K562 (cell line): ENCODE data around the gene SLC17A9. TPM values are rescaled to one million over a fixed set of nuclear protein-coding genes. Genes with fewer than 3 reads are reported as not detected.

Experiments used
- CCAR2 ChIP-seq: fragments of 200-400 bp; formaldehyde crosslinking; IDR thresholded peaks from 2 replicates; pipeline ENCODE4 v1.6.1; 2017; ENCODE audit warnings: mild to moderate bottlenecking, low read depth, low read length
- ILK ChIP-seq: fragments of 450-650 bp; IDR thresholded peaks from 2 replicates; pipeline ENCODE4 v1.6.1; 2016; ENCODE audit warnings: missing genetic modification characterization, low read depth, mild to moderate bottlenecking, missing compliant biosample characterization, moderate library complexity, borderline replicate concordance
- KDM4B ChIP-seq, 2 experiments: fragments of 450-650 bp in 1 of 2; sonication (generic) in 1 of 2; IDR thresholded peaks; 2 replicates each; pipeline ENCODE4 v1.6.1; 2016 to 2017; ENCODE audit warnings: borderline replicate concordance in 2 of 2, antibody characterized with exemption in 1 of 2, low read depth in 1 of 2, mild to moderate bottlenecking in 1 of 2
- KHSRP ChIP-seq: fragments of 450-650 bp; IDR thresholded peaks from 2 replicates; pipeline ENCODE4 v1.6.1; 2017
- LARP7 ChIP-seq: fragments of 450-650 bp; IDR thresholded peaks from 2 replicates; pipeline ENCODE4 v1.6.1; 2016
- NFATC3 ChIP-seq: fragments of 450-650 bp; IDR thresholded peaks from 2 replicates; pipeline ENCODE4 v1.6.1; 2017; ENCODE audit warnings: mild to moderate bottlenecking
- NFIX ChIP-seq: fragments of 250-450 bp; sonication (Bioruptor Pico); IDR thresholded peaks from 2 replicates; pipeline ENCODE4 v1.4.0; 2020; ENCODE audit warnings: low read depth, mild to moderate bottlenecking, moderate library complexity
- NR1H2 ChIP-seq: sonication (generic); formaldehyde crosslinking; IDR thresholded peaks from 2 replicates; pipeline ENCODE4 v1.4.0; 2020; ENCODE audit warnings: mild to moderate bottlenecking, missing genetic modification reagents
- PML ChIP-seq: IDR thresholded peaks from 2 replicates; pipeline ENCODE4 v1.6.1; 2012; ENCODE audit warnings: low read length, inconsistent platforms
- SRSF1 ChIP-seq: fragments of 200-400 bp; formaldehyde crosslinking; IDR thresholded peaks from 2 replicates; pipeline ENCODE4 v1.6.1; 2017; ENCODE audit warnings: mild to moderate bottlenecking, low read depth, low read length, moderate library complexity
- ZFP30 ChIP-seq: fragments of 250-450 bp; sonication (Bioruptor Pico); IDR thresholded peaks from 2 replicates; pipeline ENCODE4 v1.8.0; 2022; ENCODE audit warnings: moderate library complexity, mild to moderate bottlenecking, inconsistent platforms, borderline replicate concordance
- ZNF444 ChIP-seq: fragments of 250-450 bp; sonication (Bioruptor Pico); IDR thresholded peaks from 2 replicates; pipeline ENCODE4 v1.4.0; 2020; ENCODE audit warnings: mild to moderate bottlenecking, moderate library complexity
- ZNF695 ChIP-seq: fragments of 450-650 bp; formaldehyde crosslinking; IDR thresholded peaks from 2 replicates; pipeline ENCODE4 v1.4.0; 2020; ENCODE audit warnings: mild to moderate bottlenecking, moderate library complexity
- polyA plus RNA-seq, 8 experiments: library from polyadenylated mRNA; depleted of rRNA in 4 of 8; stranded (reverse) in 5 of 8; unstranded in 3 of 8; fragments of >200 nt; fragmentation: Nextera tagmentation in 2 of 8; fragmentation: Illumina TruSeq in 1 of 8; extraction: Ambion mirVana in 2 of 8; extraction: Trizol in 1 of 8; gene quantifications; 2 replicates each; pipeline versions ENCODE4 v1.2.1 to v1.2.3, GENCODE V29; 2011 to 2014; ENCODE audit warnings: inconsistent platforms in 1 of 8, missing spikeins in 1 of 8
- total RNA-seq, 7 experiments: library from RNA; depleted of rRNA in 6 of 7; stranded (reverse); fragments of >200 nt in 6 of 7; fragmentation: Illumina TruSeq in 2 of 7; extraction: Trizol in 2 of 7; gene quantifications; 2 replicates each; pipeline versions ENCODE4 v1.2.1 to v1.2.3, GENCODE V29; 2011 to 2021; ENCODE audit warnings: low replicate concordance in 1 of 7
- TF ChIP-seq, protein P1 (sequence below): sonication (generic); formaldehyde crosslinking; IDR thresholded peaks from 2 replicates; pipeline ENCODE4 v1.4.0; 2020; ENCODE audit warnings: mild to moderate bottlenecking, missing genetic modification reagents
- TF ChIP-seq, protein P2 (sequence below): fragments of 250-450 bp; sonication (Bioruptor Pico); IDR thresholded peaks from 2 replicates; pipeline ENCODE4 v1.5.1; 2021; ENCODE audit warnings: mild to moderate bottlenecking
- TF ChIP-seq, protein P3 (sequence below), 2 experiments: fragments of 450-650 bp in 1 of 2; sonication (generic) in 1 of 2; formaldehyde crosslinking; conservative IDR thresholded peaks; 2 replicates each; pipeline versions ENCODE4 v1.4.0 to v1.8.1; 2020 to 2022; ENCODE audit warnings: mild to moderate bottlenecking in 1 of 2, missing genetic modification reagents in 1 of 2
- TF ChIP-seq, protein P4 (sequence below): IDR thresholded peaks from 3 replicates; pipeline ENCODE4 v1.6.1; 2011; ENCODE audit warnings: borderline replicate concordance, mild to moderate bottlenecking, moderate library complexity; ENCODE audit not compliant: insufficient read length; ENCODE audit errors: extremely low read depth
- TF ChIP-seq, protein P5 (sequence below): fragments of 450-650 bp; conservative IDR thresholded peaks from 2 replicates; pipeline ENCODE4 v1.6.1; 2016; ENCODE audit warnings: missing genetic modification characterization, low read depth, mild to moderate bottlenecking, missing compliant biosample characterization, moderate library complexity

Gene SLC17A9
- total and polyA plus RNA-seq, 9 of the 15 experiments (the other 6 are each of a cell fraction or from before 2014, with no cell fraction given), result 0.04 to 0.31 TPM; not detected in 7

DNA sequence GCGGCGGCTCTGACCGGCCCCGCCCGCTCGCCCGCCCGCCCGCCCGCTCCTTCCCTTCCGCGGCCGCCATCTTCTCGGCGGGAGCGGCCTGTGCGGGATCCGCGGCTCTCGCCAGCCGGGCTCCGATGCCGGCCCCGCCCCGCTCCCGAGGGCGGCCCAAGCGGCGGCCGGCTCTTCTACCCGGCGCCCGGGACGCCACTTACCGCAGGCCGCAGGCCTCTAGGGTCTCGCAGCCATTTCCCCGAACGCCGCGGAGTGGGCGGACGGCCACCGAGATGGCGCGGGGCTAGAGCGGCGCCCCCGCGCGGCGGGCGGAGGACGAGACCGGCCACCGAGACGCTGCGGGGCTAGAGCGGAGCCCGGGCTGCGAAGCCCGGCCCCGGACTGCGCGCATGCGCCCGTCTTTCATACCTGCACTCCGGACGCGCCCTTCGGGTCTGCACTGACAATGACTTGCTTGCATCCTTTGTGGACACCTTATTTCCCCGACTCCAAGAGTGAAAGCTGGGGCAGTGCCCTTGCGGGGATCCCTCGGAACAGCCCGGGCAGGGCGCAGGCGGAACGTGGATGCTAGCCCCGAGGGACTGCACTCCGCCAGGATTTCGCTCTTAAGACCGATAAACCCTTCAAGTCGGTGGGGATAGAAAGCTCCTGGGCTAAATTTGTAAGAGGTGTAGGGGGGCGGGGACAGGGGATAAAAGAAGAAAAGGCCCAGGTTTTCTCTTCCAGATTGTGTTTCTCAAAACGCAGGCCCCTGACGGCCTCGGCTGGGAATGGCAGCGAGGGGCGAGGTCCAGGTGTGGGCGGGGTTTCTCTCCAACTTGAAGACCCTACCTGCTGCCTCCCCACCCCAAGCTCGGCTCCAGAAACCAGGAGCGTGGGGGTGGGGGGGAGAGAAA is 26.0 kb upstream of the SLC17A9 start, which contains the start of gene DIDO1 (continued):
- TF ChIP-seq, protein P1, sequence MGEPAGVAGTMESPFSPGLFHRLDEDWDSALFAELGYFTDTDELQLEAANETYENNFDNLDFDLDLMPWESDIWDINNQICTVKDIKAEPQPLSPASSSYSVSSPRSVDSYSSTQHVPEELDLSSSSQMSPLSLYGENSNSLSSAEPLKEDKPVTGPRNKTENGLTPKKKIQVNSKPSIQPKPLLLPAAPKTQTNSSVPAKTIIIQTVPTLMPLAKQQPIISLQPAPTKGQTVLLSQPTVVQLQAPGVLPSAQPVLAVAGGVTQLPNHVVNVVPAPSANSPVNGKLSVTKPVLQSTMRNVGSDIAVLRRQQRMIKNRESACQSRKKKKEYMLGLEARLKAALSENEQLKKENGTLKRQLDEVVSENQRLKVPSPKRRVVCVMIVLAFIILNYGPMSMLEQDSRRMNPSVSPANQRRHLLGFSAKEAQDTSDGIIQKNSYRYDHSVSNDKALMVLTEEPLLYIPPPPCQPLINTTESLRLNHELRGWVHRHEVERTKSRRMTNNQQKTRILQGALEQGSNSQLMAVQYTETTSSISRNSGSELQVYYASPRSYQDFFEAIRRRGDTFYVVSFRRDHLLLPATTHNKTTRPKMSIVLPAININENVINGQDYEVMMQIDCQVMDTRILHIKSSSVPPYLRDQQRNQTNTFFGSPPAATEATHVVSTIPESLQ (CRISPR knock-in tag), result no peak
- TF ChIP-seq ZNF444 (CRISPR knock-in tag) (no peak), KDM4B (IDR thresholded peaks at IDR 0.05; ENCODE audit: borderline replicate concordance in 2 of 2, low read depth in 1 of 2) (no peak), CCAR2 (no peak), SRSF1 (no peak), NR1H2 (CRISPR knock-in tag) (no peak), LARP7 (no peak), KHSRP (no peak), PML (no peak), ILK (tag) (no peak), ZFP30 (CRISPR knock-in tag) (no peak), NFATC3 (no peak), ZNF695 (CRISPR knock-in tag) (no peak), NFIX (CRISPR knock-in tag) (no peak)
- TF ChIP-seq, protein P2, sequence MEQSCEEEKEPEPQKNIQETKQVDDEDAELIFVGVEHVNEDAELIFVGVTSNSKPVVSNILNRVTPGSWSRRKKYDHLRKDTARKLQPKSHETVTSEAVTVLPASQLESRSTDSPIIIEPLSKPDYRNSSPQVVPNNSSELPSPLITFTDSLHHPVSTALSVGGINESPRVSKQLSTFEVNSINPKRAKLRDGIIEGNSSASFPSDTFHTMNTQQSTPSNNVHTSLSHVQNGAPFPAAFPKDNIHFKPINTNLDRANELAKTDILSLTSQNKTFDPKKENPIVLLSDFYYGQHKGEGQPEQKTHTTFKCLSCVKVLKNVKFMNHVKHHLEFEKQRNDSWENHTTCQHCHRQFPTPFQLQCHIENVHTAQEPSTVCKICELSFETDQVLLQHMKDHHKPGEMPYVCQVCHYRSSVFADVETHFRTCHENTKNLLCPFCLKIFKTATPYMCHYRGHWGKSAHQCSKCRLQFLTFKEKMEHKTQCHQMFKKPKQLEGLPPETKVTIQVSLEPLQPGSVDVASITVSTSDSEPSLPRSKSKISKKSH (CRISPR knock-in tag), result no peak
- TF ChIP-seq, protein P3, sequence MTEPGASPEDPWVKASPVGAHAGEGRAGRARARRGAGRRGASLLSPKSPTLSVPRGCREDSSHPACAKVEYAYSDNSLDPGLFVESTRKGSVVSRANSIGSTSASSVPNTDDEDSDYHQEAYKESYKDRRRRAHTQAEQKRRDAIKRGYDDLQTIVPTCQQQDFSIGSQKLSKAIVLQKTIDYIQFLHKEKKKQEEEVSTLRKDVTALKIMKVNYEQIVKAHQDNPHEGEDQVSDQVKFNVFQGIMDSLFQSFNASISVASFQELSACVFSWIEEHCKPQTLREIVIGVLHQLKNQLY (CRISPR knock-in tag; conservative IDR thresholded peaks at IDR 0.05), result no peak
- TF ChIP-seq, protein P4, sequence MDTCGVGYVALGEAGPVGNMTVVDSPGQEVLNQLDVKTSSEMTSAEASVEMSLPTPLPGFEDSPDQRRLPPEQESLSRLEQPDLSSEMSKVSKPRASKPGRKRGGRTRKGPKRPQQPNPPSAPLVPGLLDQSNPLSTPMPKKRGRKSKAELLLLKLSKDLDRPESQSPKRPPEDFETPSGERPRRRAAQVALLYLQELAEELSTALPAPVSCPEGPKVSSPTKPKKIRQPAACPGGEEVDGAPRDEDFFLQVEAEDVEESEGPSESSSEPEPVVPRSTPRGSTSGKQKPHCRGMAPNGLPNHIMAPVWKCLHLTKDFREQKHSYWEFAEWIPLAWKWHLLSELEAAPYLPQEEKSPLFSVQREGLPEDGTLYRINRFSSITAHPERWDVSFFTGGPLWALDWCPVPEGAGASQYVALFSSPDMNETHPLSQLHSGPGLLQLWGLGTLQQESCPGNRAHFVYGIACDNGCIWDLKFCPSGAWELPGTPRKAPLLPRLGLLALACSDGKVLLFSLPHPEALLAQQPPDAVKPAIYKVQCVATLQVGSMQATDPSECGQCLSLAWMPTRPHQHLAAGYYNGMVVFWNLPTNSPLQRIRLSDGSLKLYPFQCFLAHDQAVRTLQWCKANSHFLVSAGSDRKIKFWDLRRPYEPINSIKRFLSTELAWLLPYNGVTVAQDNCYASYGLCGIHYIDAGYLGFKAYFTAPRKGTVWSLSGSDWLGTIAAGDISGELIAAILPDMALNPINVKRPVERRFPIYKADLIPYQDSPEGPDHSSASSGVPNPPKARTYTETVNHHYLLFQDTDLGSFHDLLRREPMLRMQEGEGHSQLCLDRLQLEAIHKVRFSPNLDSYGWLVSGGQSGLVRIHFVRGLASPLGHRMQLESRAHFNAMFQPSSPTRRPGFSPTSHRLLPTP, result no peak
- TF ChIP-seq, protein P5, sequence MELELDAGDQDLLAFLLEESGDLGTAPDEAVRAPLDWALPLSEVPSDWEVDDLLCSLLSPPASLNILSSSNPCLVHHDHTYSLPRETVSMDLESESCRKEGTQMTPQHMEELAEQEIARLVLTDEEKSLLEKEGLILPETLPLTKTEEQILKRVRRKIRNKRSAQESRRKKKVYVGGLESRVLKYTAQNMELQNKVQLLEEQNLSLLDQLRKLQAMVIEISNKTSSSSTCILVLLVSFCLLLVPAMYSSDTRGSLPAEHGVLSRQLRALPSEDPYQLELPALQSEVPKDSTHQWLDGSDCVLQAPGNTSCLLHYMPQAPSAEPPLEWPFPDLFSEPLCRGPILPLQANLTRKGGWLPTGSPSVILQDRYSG, result no peak
